T follicular helper cell (primary cell): Measurements from ENCODE around the gene HEATR5A.
"Not testable (repeated sequence)": the region's sequence is repeated elsewhere in the genome, so short reads cannot be mapped to it uniquely, and the experiment has no call there.

ENCODE experiments used
- DNase-seq: peaks from one replicate; pipeline ENCODE4 v3.0.0-alpha.2; 2020; ENCODE audit warnings: low read depth

The HEATR5A gene

DNA sequence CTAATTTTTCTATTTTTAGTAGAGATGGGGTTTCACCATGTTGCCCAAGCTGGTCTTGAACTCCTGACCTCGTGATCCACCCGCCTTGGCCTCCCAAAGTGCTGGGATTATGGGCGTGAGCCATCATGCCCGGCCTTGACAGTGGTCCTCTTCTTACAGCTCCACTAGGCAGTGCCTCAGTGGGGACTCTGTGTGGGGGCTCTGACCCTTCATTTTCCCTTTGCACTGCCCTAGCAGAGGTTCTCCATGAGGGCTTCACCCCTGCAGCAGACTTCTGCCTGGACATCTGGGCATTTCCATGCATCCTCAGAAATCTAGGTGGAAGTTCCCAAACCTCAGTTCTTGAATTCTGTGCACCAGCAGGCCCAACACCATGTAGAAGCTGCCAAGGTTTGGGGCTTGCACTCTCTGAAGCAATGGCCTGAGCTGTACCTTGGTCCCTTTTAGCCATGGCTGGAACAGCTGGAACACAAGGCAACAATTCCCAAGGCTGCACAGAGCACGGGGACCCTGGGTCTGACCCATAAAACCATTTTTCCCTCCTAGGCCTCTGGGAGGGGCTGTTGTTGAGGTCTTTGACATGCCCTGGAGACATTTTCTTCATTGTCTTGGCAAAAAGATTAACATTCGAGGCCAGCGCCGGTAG lies 90.4 kb downstream of the HEATR5A start:
- DNase-seq: not testable (repeated sequence)

GRCh38 chr14:31326111-31326510 lies 94.2 kb downstream of the HEATR5A start:
- DNase-seq: no peak

- no peak for DNase-seq
Measured at GRCh38 chr14:31323419-31323818, 96.9 kb downstream of the HEATR5A start.

DNA sequence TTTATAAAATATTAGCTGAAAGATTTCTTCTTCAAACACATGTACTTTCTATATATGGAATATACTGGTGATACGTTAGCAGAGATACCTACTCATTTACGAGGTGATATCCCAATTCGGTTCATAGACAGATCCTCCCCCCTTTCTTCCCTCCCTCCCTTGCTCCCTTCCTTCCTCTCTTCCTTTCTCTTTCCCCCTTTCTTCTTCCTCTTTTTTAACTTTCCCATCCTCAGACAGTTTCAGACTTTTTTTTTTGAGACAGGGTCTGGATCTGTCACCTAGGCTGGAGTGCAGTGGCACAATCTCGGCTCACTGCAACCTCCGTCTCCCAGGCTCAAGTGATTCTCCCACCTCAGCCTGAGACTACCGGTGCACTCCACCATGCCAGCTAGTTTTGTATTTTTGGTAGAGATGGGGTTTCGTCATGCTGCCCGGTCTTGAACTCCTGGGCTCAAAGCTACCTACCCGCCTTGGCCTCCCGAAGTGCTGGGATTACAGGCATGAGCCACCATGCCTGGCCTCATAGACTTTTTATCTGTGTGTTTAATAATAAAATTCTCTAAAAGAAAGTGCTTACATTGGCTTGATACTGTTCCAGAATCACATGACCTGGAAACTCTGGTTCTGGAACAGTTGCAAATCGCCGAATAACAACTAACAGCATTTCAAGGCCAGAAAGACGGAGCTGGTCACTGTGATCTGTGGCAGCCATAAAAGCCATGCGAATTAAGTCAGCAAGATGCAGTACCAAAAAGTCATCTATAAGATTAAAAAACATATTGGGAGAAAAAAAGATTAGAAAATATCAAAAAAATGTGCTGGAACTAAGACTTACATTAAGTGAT lies 99.2 kb downstream of the HEATR5A start:
- no peak for DNase-seq

DNA sequence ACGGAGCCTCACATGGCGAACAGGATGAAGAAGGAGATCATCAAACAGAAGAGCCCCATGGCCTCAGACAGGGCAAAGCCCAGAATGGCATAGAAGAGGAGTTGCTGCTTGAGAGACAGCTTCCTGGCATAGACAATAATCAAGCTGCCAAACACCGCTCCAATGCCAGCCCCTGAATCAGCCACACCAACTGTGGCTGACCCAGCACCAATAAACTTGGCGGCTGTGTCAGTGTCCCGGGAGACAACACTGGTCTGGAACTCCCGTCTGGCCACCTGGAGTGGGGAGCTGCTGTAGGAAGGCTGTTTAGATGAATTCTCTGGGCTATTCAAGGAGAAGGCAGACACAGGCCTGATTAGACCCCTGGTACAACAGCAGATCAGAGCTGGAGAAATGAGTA lies 100.1 kb downstream of the HEATR5A start:
- no peak for DNase-seq

DNA sequence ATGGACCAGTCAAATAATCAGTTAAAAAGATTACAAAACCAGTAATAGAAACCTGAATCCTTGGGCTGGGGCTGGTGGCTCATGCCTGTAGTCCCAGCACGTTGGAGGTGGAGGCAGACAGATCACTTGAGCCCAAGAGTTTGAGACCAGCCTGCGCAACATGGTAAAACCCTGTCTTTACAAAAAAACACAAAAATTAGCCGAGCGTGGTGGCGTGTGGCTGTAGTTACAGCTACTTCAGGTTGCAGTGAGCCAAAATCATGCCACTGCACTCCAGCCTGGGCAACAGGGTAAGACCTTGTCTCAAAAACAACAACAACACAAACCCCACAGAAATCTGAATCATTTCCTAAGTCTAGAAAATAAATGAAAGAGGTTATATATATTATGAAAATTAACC lies 100.6 kb downstream of the HEATR5A start:
- DNase-seq: no peak

DNA sequence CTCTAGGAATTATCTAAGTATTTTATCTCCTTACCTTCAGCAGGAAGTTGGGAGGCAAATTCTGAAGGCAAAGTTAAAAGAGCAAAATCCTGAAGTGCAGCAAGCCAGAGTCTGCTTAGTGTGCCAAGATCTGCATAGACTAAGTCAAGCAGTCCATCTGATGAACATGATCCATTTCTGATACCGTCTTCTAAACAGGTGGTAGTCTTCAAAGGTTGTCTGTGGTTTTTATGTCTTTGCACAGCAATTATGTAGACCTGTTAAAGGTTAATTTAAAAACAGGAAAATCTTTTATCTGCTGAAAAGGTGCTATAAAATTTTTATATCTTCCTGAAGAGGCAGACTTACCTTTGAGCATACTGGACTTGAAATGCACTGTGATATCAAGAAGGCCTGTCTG lies 107.4 kb downstream of the HEATR5A start:
- no peak for DNase-seq

GRCh38 chr14:31312370-31312769 lies 108.0 kb downstream of the HEATR5A start:
- DNase-seq: not testable (repeated sequence)

DNA sequence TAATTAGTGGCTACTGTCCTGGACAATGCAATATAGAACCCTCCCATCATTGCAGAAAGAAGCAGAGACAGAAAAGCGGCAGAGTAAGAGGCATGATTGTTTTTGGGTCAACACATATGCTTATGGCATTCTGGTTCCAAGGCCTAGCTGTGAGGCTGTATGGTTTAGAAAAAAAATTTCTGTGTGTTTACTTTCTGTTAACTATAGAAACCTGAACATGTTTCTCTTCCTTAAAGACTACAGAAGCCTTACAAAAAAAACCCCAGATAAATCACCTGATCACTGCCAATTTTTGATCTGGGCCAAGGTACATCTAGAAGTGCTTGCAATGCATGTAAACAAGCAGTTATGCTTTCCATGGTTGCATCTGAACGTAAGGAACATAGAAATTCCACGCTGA lies 112.7 kb downstream of the HEATR5A start:
- DNase-seq: no peak

DNA sequence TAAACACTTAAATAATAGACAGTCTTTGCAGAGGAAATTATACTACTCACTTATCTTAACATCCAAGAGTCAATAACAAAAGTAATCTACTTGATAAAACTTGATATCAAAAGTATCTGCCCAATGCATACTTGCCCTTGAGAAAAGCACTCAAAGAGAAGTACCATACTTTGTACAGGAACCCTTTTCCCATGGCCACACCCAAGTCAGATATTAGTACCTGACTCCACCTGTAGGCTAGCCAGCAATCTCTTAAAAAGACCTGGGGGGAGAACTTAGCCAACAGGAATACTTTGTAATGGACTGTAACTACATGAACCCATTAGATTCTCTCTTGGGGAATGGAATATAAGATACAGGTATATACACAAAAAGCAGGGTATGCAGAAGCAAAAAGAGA lies 113.2 kb downstream of the HEATR5A start:
- no peak for DNase-seq

GRCh38 chr14:31303654-31304053 lies 116.7 kb downstream of the HEATR5A start:
- DNase-seq: no peak

- no peak for DNase-seq
Measured at GRCh38 chr14:31300883-31301282, 119.5 kb downstream of the HEATR5A start.

GRCh38 chr14:31300296-31300695 lies 120.1 kb downstream of the HEATR5A start:
- no peak for DNase-seq

DNA sequence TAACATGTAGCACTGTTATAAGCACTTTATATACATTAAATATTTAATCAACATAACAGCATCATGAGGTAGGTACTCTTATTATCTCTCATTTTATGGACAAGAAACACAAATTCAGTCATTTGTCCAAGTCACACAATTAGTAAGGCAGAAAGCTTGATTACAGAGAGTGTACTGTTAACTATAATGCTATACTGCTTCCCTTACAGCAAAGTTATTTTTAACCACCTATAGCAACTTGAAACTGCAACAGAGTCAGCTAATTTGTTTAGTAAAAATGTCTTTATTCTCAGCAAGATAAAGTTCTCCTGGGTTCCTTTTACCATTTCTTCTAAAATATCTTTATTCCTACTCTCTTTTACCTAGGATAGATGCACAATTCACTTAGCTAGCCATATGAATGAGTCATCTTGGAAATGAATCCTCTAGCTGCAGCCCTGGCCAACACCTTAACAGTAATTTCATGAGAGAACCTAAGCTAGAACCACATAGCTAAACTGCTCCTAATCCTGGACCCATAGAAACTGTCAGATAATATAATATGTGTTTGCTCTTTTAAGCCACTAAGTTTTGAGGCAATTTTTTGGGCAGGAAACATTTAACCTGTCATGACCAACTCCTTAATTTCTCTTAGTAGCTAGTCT lies 122.5 kb downstream of the HEATR5A start:
- no peak for DNase-seq

- no peak for DNase-seq
Measured at GRCh38 chr14:31297112-31297511, 123.2 kb downstream of the HEATR5A start.

GRCh38 chr14:31294746-31295405 lies 125.5 kb downstream of the HEATR5A start:
- DNase-seq: no peak

DNA sequence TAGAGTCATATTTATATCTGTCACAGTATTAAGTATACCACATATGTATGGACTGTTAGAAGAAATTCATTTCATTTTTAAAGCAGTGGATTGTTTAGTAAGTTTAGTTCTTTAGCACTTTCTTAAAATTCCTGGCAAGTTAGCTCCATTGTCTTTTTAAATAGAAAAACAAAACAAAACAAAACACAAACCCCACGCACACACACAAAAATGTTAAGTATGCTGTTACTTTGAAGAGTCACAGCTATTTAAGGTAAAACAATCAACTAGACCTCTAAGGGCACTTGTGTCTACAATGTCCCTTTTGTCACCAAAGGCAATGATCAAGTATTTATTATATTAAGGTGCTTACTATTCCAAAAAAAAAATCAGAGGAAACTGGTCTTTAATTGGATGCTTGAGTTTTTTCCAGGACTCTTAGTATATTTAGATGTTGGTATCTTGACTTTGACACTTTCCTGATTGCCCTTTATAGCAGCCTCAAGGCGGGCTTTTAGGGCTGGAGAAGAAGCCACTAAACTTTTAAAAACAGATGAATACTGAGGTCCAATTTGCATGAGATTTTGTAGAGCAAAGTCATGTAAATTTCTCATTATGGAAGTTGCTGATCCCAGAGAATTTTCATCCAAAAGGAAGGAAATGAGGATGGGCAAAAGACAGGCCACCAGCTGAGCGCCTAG lies 127.3 kb downstream of the HEATR5A start:
- no peak for DNase-seq

GRCh38 chr14:31291210-31291609 lies 129.1 kb downstream of the HEATR5A start:
- DNase-seq: no peak

GRCh38 chr14:31287294-31287972 lies 132.9 kb downstream of the HEATR5A start:
- DNase-seq: no peak

DNA sequence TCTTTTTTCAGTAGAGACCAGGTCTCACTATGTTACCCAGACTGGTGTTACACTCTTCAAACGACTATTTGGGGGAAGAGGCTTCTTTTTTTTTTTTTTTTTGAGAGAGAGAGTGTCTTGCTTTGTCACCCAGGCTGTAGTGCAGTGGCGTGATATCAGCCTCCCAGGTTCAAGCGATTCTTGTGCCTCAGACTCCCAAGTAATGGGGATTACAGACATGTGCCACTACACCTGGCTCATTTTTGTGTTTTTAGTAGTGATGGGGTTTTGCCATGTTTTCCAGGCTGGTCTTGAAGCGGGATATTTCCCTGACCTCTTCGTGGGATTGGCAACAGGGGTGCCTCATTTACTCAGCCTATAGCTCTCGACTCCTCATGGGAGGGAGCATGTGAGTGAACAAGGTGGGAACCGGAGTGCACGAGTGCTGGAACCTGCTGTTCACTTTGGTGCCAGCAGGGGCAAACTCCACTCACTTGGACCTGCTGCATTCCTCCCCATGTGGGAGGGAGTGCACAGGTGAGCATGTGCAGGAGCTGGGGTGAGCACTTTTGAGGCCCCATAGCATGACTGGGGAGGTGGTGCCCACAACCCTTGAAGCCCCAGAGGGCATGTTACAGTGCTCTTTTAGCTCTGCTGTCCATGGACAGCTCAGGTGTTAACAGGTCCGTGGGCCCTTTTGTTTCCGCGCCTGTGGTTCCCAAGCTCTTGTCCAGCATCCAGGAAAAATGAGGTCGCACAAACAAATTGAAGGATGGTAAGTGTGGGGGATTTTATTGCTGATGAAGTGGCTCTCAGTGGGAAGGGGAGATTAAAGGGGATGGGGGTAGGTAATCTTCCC lies 133.7 kb downstream of the HEATR5A start:
- DNase-seq: peak; percentile 7
